GM10847 (cell line): ENCODE data around the gene RYK.

Experiments used
- POLR2A ChIP-seq: IDR thresholded peaks from 2 replicates; pipeline ENCODE4 v1.6.1; 2011; ENCODE audit not compliant: insufficient read length; ENCODE audit errors: extremely low read depth

RYK gene

DNA sequence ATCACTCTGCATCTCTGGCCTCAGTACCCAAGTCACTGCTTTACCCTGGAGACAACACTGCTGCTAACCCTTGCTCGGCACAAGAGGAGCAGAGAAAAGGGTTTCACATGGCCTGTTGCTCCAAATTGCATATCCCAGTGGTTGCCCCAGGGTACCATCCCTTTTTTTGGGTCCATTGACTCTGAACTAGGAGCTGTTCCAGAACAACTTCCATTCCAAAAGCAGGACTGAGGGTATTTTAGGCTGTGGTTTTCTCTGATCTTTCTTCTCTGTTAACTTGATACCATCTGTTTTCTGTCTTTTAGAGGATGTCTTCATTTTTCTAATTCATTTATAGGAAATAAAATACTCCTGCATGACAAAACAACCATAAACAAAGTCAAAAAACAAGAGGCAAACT is 17.3 kb upstream of the RYK start:
- TF ChIP-seq POLR2A = no peak

DNA sequence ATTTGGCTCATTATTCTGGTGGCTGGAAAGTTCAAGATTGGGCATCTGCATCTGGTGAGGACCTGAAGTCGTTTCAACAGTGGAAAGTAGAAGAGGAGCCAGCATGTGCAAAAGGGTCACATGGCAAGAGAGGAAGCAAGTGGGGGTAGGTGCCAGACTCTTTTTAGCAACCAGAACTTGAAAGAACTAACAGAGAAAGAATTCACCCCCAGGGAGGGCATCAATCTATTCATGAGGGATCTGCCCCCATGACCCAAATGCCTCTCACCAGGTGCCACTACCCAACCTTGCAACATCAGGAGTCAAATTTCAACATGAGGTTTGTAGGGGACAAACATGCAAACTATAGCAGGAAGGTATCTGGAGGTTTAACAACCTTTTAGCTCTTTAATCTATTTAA is 10.3 kb upstream of the RYK start:
- no peak for TF ChIP-seq POLR2A

DNA sequence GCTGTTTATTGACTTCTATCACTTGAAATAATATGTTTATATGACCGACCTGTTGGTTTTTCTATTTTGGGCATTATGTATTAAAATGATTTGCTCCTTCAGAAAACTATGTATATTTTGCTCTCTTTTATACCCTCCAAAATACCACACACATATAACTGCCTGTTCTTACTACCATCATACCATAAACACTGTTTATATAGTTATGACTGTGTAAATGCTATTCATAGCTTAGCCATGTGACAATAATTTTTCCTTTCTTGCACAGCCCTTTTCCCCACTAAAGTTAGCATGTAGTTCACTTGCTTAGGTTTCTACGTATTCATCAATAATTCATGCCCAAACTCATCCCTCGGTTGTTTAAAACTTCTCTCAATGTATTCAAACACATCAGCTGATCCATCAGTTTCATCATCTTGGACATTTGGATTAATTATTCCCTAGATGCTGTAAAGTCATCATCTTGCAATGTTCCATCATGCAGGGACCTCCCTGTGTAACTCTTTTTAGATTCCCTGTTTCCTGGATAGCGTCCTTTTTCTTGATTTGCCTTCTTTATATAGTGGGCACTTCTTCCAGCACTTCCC is 8.2 kb upstream of the RYK start:
- TF ChIP-seq POLR2A = no peak

DNA sequence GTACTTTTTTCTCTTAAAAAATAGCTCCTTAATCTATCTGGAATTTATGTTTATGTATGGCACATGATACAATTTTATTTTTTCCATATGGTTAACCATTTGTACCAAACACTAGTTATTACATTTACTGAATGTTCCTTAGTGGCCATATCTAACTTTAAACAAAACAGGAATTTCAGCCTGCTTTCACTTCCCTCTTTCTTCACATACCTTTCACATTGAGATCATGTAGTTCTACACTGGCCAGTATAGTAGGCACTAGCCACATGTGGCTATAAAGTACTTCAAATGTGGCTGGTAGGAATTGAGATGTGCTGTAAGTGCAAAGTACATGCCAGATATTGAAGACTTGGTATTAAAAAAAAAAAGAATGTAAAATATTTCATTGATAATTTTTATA is 4.7 kb upstream of the RYK start:
- TF ChIP-seq POLR2A = no peak

DNA sequence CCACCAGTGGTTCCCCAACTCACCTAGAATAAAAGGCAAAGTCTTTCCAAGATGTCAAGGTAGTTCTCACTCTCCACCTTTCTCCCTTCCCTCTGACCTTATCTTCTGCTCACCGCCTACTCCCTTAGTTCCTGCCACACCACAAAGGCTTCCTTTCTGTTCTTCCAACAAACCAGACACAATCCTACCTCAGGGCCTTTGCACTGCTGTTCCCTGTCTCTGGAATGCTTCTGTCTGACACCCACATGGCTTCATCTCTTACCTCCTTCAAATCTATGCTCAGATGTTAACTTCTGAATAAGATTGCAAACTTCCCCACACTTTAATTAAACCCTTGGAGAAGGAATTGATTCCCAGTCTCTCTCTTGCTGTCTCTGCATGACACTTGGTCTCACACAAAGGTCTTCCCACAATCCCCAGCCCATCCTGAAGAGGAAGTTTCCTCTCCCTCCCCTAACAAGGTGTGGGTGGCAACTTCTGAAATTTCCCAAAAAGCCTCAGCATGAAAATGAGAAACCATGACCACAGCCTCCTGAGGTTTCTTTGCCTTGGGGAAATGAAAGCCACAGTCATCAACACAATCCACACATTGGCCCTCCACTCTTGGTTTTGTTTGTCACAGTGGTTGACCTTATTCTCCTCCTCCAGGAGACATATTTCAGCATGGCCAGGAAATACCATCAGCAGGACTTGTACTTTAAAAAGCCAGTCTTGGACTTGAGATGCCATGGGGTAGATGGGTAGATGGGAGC is 3.0 kb upstream of the RYK start:
- TF ChIP-seq POLR2A = no peak

DNA sequence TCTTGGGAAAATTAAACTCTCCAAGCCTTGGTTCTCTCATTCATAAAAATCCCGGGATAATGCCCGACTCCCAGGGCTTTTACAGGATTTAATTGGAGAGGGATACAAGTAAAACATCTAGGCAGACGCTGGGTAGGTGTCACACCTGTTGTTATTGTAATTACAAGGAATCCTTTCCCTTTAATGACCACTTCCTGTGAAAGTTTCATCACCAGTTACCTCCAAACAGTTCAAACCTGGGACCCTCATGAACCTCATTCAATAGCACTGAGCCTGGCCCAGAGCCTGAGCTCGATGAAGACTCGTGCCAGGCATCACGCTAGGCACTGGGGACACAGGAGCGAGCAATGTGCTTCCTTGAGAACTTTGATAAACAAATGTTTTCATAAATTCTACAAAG is 2.1 kb upstream of the RYK start:
- TF ChIP-seq POLR2A = no peak

DNA sequence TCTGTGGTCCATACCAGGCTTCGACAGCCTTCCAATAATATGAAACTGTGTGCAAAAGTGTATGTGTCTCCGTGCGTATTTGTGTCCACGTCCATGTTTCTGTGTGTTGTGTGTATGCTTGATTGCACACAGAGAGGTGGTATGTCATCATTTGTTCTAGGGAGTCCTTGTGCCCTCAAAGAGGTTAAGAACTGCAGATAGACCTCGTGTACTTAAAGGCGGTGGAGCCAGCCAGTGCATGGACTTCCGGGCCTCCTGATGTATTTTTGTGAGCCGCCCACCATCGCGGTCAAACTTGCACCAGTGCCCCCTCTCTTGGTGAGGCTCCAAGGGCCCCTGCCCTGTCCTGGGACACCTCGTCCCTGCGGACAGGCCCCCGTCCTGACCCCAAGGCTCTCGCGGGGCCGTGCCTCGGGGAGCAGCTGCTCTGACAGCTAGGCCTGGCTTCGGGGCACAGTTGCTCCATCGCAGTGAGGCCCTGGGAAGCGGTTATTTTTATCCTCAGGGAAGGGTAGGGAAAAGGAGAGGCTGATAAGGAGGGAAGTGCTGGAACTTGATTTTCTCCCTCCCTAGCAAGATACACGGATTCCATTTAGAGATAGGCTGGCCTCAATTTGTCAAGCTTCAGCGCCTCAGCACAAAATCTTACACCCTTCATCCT is 1.2 kb upstream of the RYK start:
- no peak for TF ChIP-seq POLR2A

DNA sequence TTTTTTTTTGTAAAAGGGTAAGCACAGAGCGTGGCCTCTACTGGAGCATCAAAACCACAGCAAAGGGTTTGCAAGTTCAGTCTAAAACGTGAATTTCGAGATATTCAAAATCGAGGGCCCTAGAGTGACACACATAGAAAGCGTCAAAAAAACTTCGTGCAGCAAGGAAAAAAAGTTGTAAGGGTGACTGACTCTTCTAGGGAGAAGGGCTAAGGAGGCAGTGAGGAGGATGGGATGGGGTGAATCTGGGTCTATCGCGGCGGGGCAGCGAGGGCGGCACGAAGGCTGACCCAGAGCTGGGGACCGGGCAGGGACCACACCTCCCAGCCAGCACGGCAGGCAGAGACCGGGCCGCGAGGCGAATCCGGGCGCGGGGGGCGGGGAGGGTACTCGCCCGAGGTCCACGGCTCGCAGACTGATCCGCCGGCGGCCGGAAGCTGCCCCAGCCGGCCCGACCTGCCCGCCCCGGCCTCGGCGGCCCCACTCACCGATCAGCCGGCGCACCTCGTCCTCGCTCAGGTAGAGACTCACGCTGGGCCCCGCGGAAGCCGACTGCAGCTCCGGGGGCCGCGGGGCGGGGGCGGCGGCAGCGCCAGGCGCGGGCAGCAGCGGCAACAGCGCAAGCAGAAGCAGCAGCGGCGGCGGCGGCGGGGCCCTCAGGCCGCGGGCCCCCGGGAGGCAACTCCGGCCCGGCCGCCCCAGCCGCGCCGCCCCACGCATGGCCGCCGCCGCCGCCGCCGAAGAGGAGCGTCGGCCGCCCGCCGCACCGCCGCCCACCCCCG is 533 bp downstream of the RYK start:
- no peak for TF ChIP-seq POLR2A

DNA sequence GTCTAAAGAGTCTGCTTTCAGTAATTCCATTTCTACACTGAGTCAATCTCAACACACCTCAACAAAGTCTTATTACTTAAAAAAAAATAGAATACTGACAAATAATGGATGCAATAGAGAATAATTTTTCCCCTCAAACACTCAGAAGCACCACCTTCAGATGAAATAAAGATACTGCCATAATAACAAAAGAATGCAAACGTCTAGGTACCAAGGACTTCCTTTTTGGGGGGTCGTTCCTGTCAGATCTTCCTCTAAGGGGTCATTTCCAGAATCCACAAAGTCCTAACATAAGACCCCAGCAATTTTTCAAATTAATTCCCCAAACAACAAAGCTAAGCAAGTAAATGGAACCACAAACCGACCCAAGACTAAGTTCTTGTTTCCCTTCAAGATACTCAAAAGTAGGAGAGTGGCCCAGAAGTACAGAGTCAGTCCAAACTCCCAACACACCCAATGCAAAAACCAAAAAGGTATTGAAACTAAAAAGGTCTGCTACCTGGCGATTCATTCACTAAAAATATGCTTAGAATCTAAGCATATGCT is 1.3 kb downstream of the RYK start:
- TF ChIP-seq POLR2A = no peak

DNA sequence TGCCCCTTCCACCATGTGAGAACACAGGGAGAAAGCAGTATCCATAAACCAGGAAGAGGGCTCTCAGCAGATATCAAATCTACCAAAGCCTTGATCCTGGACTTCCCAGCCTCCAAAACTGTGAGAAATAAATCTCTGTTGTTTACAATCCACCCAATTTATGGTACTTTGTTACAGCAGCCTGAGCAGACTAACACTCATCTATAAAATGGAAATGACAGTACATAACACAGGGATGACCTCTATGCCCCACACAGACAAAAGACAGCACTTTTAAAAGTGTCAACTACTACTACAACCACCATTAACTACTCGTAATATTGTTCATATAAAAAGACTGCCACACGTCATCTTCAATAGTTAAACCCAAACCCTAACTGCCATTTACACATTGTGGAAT is 5.7 kb downstream of the RYK start:
- TF ChIP-seq POLR2A = no peak

DNA sequence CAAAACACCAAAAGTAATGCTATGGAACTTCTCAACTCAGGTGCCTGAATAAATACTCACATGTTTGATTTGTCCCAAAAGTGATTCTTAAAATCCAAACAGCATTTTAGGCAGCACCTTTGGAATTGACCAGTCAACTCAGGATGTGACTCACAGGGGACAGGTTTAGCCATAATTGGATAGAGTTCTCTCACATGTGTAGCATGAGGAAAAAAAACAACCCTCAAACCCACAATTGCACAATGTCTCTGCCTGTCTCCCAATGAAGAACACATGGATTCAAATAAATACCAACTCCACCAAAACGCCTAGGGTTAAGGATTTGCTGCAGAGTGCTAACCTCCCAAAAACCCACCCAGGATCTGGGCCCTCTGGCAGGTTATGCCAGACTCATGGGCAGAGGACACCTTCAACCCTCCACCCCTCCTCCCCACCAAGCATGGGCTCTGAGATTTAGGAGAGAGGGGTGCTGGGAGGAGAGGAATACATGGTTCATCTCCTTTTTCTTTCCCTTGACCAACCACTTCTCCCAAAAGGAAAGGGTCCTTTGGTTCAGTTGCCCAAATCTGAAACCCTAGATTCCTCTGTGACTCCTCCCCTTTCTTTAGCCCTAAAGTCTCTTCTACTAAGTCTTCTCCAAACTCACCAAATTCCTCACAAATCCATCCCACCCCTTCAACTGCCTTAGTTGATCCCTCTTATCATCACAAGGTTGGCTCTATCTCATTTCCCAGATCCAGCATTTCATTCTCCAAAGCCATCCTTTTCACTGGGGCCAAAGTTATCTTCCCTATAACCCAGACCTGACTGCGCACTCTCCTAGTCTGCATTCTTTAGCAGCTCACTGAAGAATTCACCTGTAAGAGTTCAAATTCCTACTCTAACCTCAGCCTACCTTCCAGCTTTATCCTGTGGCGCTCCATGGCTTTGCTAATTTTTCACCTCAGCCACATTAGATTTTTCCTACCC is 7.7 kb downstream of the RYK start:
- TF ChIP-seq POLR2A = no peak

DNA sequence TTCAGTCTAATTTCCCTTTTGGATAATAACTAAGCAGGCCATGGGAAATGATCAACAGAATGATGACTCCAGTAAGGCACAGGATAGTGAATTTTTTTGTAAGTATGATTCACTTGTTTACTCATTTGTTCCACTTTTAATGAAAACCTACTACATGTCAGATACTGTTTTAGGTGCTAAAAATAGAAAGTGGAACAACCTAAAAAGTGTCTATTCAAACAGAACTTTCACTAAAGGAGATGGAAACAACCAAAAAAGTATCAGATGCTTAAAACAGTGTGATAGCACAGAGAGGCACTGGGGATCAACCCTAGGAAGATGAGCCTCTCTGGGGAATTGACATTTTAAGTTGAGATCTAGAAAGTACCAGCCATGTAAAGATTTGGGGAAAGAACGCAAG is 11.1 kb downstream of the RYK start:
- no peak for TF ChIP-seq POLR2A

DNA sequence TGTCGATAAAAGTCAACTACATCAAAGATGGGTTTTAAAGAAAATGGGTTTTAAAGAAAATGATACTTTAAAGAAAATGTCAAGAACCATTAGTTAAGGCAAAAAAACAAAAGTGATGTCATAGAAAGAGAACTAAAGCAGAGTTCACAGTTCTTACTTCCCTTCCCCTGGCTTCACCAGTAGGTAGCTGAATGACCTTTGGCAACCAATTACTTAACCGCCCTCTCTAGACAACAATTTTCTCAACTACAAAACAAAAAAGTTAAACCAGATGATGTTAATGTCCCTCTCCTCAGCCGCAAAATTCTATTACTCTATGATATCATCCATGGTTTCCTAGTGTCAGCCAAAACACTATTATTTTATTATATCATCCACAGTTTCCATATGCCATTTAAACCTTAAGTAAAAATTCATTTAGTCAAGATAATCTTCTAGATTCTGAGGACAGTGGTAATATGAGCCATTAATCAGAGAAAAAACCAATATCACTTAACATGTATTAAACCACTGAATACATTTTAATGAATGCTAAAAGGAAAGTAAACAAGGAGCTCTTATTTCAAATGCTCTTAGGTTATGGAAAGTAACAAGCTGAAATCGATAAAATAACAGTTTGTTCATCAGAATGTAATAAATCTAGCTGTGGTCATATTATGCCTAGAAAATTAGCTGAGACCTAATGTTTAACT is 13.1 kb downstream of the RYK start:
- no peak for TF ChIP-seq POLR2A

DNA sequence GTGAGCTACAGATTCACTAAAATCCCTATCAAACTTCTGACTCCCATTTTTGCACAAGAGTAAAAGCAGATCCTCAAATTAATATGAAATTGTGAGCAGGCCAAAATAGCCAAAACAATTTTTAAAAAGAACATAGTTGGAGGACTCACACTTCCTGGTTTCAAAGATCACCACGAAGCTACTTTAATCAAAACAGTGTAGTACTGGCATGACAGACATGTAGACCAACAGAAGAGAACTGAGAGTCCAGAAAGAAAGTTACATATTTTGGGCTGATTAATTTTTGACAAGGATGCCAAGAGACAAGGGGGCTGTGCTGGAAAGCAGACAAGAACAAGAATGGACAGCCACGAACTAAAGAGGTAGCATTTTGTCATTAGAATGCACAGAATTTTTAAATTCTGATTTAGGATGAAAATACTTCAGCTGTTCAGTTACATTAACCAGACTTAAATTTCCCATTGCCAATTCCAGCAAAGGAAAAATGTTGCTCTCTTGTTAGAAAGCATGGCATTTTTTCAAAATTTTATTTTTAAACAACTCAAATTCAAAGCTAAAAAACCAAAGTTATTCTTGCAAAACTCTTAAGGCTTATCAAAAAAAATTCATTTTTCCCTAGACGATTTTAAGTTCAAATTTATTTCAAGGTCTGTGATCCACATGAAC is 14.0 kb downstream of the RYK start:
- TF ChIP-seq POLR2A = no peak

DNA sequence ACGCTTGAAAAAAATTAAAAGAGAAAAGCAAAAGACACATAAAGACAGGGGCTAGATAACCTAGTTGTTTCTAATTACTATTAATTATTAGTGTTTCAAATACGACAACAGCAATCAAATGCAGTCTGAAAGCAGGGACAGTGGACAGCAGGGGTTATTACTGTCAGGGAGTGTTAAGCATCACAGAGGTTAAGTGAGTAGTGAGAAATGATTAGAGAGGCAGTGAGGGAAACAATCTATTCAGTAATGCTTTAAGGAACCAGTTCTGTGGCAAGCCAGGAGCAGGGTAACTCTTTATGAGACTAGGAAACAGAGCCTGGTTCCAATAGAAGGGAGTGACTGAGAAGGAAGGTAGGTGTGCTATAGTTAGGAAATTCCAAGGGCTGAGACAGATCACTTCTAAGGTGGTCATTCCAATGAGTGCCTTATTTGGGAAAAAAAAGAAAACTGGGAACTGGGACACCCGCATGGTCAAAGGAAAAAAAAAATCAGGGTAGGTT is 15.0 kb downstream of the RYK start:
- no peak for TF ChIP-seq POLR2A
